AG09319 (cell line): ENCODE data around the gene PPP2R2B.

Source experiments
- DNase-seq: peaks from one replicate; pipeline ENCODE4 v3.0.0-alpha.2; 2010; ENCODE audit warnings: low read depth; ENCODE audit errors: extremely low read depth
- CTCF ChIP-seq: IDR thresholded peaks from 2 replicates; pipeline ENCODE4 v1.5.1; 2011; ENCODE audit warnings: low read depth, mild to moderate bottlenecking, inconsistent platforms, low read length, moderate library complexity

Gene PPP2R2B

GRCh38 chr5:146813346-146814157 lies 65.0 kb downstream of the PPP2R2B start:
- TF ChIP-seq CTCF: no peak
- no peak for DNase-seq

- no peak for TF ChIP-seq CTCF
- no peak for DNase-seq
Measured at GRCh38 chr5:146805081-146805480, 73.5 kb downstream of the PPP2R2B start.

DNA sequence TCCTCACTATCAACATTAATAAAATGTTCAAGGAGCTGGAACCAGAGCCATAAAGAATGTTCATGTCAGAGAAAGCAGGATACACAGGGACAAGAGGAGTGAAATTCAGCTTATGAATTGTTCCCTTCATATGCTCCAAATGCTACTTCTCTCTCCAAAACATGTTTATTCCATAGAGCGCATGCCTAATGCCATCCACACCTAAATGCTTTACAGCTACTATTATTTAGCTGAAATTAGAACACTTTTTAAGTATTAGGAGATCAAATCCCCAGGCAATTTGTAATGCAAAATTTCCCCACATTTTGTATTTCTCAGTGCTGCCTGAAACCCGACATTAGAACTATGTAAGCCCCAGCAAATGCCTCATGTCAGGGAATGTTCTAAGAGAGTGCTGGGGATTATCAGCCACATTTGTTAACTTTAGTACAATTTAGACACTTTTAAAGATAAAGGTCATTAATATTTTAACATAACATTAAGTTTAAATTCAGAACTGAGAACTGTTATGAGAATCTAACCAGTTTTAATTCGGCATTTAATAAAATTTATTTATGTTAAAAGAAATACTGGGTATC lies 75.5 kb downstream of the PPP2R2B start:
- no peak for DNase-seq
- no peak for TF ChIP-seq CTCF

- no peak for DNase-seq
- no peak for TF ChIP-seq CTCF
Measured at GRCh38 chr5:146799671-146800070, 78.9 kb downstream of the PPP2R2B start.

- TF ChIP-seq CTCF: no peak
- DNase-seq: no peak
Measured at GRCh38 chr5:146799231-146799630, 79.3 kb downstream of the PPP2R2B start.

- DNase-seq: no peak
- no peak for TF ChIP-seq CTCF
Measured at GRCh38 chr5:146797658-146798057, 80.9 kb downstream of the PPP2R2B start.

- no peak for DNase-seq
- TF ChIP-seq CTCF: no peak
Measured at GRCh38 chr5:146796911-146797310, 81.6 kb downstream of the PPP2R2B start.
